ENCODE results near the gene PIM2.

GRCh38 chrX:48945517-48946348 is 26.9 kb upstream of the PIM2 start:
- TF ChIP-seq CTCF (conservative IDR thresholded peaks at IDR 0.05; ENCODE audit: low read depth, low read length): peak; percentile 76
- no peak for TF ChIP-seq RCOR1 (IDR thresholded peaks at IDR 0.05; ENCODE audit: insufficient replicate concordance, low read length)
- TF ChIP-seq RAD21 (IDR thresholded peaks at IDR 0.05; ENCODE audit: low read length): peak; percentile 65
- TF ChIP-seq POLR2A (IDR thresholded peaks at IDR 0.05; ENCODE audit: low read depth, low read length): no peak
- no peak for TF ChIP-seq ELK1 (IDR thresholded peaks at IDR 0.05; ENCODE audit: borderline replicate concordance, low read depth, low read length)
